ENCODE results near the gene CTSZ.
"Not testable (repeated sequence)": the region's sequence is repeated elsewhere in the genome, so short reads cannot be mapped to it uniquely, and the experiment has no call there.

- TF ChIP-seq EZH2 (IDR thresholded peaks at IDR 0.05; ENCODE audit: low read depth, low read length, severe bottlenecking); SRF (IDR thresholded peaks at IDR 0.05; ENCODE audit: low read depth, low read length); SUZ12 (IDR thresholded peaks at IDR 0.05; ENCODE audit: low read length): not testable (repeated sequence)
Measured at GRCh38 chr20:58983115-58983468, 24.0 kb downstream of the CTSZ start.

Data from H1 (cell line).